DMS 273 (cell line): ENCODE data around the gene TTF2.
"Not testable (repeated sequence)": the region's sequence is repeated elsewhere in the genome, so short reads cannot be mapped to it uniquely, and the experiment has no call there.

Source experiments
- DNase-seq: peaks from one replicate; lab custom pipeline; 2025; ENCODE audit not compliant: unreplicated experiment; lab: John Stamatoyannopoulos, UW

TTF2 gene

DNA sequence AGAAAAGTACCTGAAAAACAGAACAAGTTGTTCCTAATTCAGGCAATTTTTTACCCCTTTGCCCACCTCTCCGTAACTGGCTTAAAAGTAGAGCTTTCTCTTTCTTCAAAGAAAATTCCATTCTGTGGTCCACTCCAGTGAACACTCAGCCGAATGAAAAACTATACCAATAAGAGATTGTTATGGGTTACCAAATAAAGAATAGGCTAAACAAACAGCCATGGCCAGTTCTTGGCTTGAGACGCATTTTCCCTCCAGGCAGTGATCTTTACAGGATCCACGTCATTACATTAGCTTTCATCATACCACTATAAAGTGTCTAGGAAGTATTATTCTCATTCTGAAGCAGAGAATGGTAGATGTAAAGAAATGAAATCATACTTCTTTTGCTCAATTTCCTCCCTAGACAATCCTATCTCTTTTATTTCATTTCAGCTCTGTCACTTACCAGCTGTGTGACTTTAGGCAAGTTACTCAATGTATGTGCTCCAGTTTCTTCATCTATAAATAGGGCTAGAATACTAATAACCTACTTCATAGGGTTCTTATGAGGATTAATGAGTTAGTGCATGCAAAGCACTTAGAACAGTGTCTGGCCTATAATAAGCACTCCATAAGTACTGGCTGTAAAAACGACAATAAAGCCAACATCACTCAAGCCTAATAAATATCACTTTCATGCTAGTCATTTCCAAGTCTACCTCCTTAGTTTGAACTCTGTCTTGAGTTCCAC lies 87.9 kb downstream of the TTF2 start:
- DNase-seq: no peak

GRCh38 chr1:117150316-117150715 lies 90.2 kb downstream of the TTF2 start:
- no peak for DNase-seq

GRCh38 chr1:117151305-117151704 lies 91.2 kb downstream of the TTF2 start:
- DNase-seq: not testable (repeated sequence)
